ENCODE data around the gene SCN3A. TPM values are rescaled to one million over a fixed set of nuclear protein-coding genes. Genes with fewer than 3 reads are reported as not detected.

Gene SCN3A
- total and polyA plus RNA-seq, 2 of the 13 experiments (the other 11 are each of a cell fraction or from before 2014, with no cell fraction given), result not detected

DNA sequence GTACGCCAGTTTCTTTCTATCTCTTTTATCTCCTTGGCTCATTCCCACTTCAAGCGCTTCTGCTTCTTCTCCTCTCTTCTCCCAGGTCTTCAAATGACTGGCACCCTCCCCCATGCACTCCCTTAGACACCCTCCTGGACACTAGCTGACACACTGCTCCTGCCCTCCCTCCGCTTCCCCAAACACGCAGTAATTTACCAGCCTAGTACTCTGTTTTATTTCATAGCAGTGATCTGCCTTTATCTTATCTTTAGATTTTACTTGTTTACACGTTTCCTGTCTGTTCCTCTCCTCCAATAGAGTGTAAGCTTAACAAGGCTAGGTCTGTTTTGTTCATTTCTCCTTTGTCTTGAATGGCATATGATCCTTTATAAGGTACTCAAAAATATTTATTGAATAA lies 93.9 kb downstream of the SCN3A start (continued):
- 0 out of 2 replicates have a peak, but pooled peaks have one; percentile 4 for TF ChIP-seq CC2D1A (CRISPR knock-in tag; IDR thresholded peaks at IDR 0.05)
- TF ChIP-seq, protein P1, sequence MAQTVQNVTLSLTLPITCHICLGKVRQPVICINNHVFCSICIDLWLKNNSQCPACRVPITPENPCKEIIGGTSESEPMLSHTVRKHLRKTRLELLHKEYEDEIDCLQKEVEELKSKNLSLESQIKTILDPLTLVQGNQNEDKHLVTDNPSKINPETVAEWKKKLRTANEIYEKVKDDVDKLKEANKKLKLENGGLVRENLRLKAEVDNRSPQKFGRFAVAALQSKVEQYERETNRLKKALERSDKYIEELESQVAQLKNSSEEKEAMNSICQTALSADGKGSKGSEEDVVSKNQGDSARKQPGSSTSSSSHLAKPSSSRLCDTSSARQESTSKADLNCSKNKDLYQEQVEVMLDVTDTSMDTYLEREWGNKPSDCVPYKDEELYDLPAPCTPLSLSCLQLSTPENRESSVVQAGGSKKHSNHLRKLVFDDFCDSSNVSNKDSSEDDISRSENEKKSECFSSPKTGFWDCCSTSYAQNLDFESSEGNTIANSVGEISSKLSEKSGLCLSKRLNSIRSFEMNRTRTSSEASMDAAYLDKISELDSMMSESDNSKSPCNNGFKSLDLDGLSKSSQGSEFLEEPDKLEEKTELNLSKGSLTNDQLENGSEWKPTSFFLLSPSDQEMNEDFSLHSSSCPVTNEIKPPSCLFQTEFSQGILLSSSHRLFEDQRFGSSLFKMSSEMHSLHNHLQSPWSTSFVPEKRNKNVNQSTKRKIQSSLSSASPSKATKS (CRISPR knock-in tag; IDR thresholded peaks at IDR 0.05), result peak; percentile 15; the same call in 1 of the 2 replicates
- TF ChIP-seq HOXA3 (CRISPR knock-in tag; IDR thresholded peaks at IDR 0.05), result peak; percentile 31; the same call in 1 of the 2 replicates
- TF ChIP-seq FOXK1 (CRISPR knock-in tag; IDR thresholded peaks at IDR 0.05; ENCODE audit: borderline replicate concordance, low read depth), result 0 out of 2 replicates have a peak, but pooled peaks have one; percentile 6
- TF ChIP-seq KMT2B (CRISPR knock-in tag; IDR thresholded peaks at IDR 0.05), result 0 out of 2 replicates have a peak, but pooled peaks have one; percentile 8
- no peak for TF ChIP-seq SOX6 (IDR thresholded peaks at IDR 0.05)
- TF ChIP-seq SOX6 (CRISPR knock-in tag; IDR thresholded peaks at IDR 0.05), result peak; percentile 83; the same call in 1 of the 2 replicates
- TF ChIP-seq ZSCAN30 (CRISPR knock-in tag; IDR thresholded peaks at IDR 0.05), result no peak
- TF ChIP-seq, protein P2, sequence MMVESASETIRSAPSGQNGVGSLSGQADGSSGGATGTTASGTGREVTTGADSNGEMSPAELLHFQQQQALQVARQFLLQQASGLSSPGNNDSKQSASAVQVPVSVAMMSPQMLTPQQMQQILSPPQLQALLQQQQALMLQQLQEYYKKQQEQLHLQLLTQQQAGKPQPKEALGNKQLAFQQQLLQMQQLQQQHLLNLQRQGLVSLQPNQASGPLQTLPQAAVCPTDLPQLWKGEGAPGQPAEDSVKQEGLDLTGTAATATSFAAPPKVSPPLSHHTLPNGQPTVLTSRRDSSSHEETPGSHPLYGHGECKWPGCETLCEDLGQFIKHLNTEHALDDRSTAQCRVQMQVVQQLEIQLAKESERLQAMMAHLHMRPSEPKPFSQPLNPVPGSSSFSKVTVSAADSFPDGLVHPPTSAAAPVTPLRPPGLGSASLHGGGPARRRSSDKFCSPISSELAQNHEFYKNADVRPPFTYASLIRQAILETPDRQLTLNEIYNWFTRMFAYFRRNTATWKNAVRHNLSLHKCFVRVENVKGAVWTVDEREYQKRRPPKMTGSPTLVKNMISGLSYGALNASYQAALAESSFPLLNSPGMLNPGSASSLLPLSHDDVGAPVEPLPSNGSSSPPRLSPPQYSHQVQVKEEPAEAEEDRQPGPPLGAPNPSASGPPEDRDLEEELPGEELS (CRISPR knock-in tag; IDR thresholded peaks at IDR 0.05), result peak; percentile 89
- TF ChIP-seq, protein P3, sequence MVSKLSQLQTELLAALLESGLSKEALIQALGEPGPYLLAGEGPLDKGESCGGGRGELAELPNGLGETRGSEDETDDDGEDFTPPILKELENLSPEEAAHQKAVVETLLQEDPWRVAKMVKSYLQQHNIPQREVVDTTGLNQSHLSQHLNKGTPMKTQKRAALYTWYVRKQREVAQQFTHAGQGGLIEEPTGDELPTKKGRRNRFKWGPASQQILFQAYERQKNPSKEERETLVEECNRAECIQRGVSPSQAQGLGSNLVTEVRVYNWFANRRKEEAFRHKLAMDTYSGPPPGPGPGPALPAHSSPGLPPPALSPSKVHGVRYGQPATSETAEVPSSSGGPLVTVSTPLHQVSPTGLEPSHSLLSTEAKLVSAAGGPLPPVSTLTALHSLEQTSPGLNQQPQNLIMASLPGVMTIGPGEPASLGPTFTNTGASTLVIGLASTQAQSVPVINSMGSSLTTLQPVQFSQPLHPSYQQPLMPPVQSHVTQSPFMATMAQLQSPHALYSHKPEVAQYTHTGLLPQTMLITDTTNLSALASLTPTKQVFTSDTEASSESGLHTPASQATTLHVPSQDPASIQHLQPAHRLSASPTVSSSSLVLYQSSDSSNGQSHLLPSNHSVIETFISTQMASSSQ (IDR thresholded peaks at IDR 0.05; ENCODE audit: low read depth), result no peak
- TF ChIP-seq, protein P3 (CRISPR knock-in tag; IDR thresholded peaks at IDR 0.05; ENCODE audit: borderline replicate concordance), result no peak
- TF ChIP-seq FOXK2 (IDR thresholded peaks at IDR 0.05), result 0 out of 2 replicates have a peak, but pooled peaks have one; percentile 3
- peak; percentile 47; the same call in 1 of the 2 replicates for TF ChIP-seq ZNF331 (CRISPR knock-in tag; IDR thresholded peaks at IDR 0.05)
- TF ChIP-seq HDAC2 (CRISPR knock-in tag; IDR thresholded peaks at IDR 0.05), result no peak
- 0 out of 2 replicates have a peak, but pooled peaks have one; percentile 15 for TF ChIP-seq MTF2 (CRISPR knock-in tag; IDR thresholded peaks at IDR 0.05; ENCODE audit: borderline replicate concordance)
- no peak for TF ChIP-seq HNRNPLL (IDR thresholded peaks at IDR 0.05; ENCODE audit: low read depth, low read length, poor library complexity, severe bottlenecking)
- peak; percentile 87; the same call in 1 of the 2 replicates for TF ChIP-seq ZSCAN29 (CRISPR knock-in tag; conservative IDR thresholded peaks at IDR 0.05)
- TF ChIP-seq TEAD3 (CRISPR knock-in tag; optimal IDR thresholded peaks at IDR 0.05; ENCODE audit: borderline replicate concordance), result peak; percentile 40
- TF ChIP-seq ZFX (CRISPR knock-in tag; IDR thresholded peaks at IDR 0.05; ENCODE audit: low read depth), result no peak
- peak; percentile 87 for TF ChIP-seq SALL1 (CRISPR knock-in tag; IDR thresholded peaks at IDR 0.05)
- peak; percentile 40; the same call in 1 of the 2 replicates for TF ChIP-seq ZMYM4 (CRISPR knock-in tag; IDR thresholded peaks at IDR 0.05)
- TF ChIP-seq POLR2G (IDR thresholded peaks at IDR 0.05; ENCODE audit: low read depth, low read length), result no peak
- TF ChIP-seq ZNF761 (CRISPR knock-in tag; conservative IDR thresholded peaks at IDR 0.05), result peak; percentile 61; the same call in 1 of the 2 replicates
- no peak for TF ChIP-seq ZNF343 (CRISPR knock-in tag; IDR thresholded peaks at IDR 0.05)

All from HepG2 (cell line).